Ovary (tissue), 3 donors: ENCODE data around the gene SDF2L1.

ENCODE experiments used
- POLR2A ChIP-seq: fragments of 450-650 bp; IDR thresholded peaks from one replicate; pipeline ENCODE4 v1.6.1; 2017; ENCODE audit warnings: antibody characterized with exemption, mild to moderate bottlenecking, moderate library complexity
- TF ChIP-seq, protein P1 (sequence below), 3 donors: fragments of 450-650 bp in 2 of 3; fragments of 200-600 bp in 1 of 3; IDR thresholded peaks; one replicate each; pipeline versions ENCODE4 v1.5.1 to v1.8.0; 2016 to 2022; ENCODE audit warnings: antibody characterized with exemption in 3 of 3, mild to moderate bottlenecking in 1 of 3
- donor health status: DM: no; HTN: no; CAD: no.

DNA sequence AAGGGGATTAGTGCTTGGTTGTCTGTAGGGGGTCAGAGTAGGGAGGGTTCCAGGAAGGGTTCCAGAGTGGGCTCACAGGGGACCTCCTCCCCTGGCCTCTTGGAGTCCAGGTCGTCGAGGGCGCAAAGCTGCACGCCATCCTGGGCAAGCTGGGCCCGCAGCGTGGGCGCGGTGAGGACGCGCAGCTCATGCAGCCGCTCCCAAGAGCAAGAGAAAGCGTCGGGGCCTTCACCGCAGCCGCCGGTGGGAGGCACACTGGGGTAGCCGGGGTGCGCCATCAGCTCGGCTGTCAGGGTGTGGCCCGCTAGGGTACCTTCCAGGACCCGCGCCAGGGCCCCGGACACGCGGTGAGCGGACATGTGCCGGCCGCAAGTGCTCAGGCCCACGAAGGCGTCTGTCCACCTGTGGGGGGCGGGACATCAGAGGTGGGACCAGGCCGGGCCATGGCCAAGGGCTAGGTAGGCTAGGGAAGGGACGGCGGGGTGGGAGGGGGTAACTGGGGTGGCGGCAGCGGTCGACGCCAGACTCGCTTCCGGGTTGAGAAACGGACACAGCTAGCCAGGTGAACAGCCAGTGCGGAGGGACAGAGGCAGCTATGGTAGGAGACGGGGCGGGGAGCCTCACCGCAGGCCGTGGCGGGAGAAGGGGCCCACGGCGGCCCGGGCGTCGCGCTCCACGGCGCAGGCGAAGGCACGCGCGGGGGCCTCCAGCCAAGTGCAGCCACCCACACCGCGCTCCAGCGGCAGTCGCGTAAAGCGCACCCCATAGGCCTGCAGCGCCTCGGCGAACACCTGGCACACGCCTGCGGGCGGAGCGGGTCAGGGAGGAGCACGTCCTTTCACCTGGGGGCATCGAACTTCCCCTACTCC lies 13.5 kb upstream of the SDF2L1 start:
- no peak for TF ChIP-seq POLR2A
- TF ChIP-seq, protein P1, sequence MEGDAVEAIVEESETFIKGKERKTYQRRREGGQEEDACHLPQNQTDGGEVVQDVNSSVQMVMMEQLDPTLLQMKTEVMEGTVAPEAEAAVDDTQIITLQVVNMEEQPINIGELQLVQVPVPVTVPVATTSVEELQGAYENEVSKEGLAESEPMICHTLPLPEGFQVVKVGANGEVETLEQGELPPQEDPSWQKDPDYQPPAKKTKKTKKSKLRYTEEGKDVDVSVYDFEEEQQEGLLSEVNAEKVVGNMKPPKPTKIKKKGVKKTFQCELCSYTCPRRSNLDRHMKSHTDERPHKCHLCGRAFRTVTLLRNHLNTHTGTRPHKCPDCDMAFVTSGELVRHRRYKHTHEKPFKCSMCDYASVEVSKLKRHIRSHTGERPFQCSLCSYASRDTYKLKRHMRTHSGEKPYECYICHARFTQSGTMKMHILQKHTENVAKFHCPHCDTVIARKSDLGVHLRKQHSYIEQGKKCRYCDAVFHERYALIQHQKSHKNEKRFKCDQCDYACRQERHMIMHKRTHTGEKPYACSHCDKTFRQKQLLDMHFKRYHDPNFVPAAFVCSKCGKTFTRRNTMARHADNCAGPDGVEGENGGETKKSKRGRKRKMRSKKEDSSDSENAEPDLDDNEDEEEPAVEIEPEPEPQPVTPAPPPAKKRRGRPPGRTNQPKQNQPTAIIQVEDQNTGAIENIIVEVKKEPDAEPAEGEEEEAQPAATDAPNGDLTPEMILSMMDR (IDR thresholded peaks at IDR 0.05): no peak
